HepG2 (cell line): ENCODE measurements around the gene TSEN54. TPM values are rescaled to one million over a fixed set of nuclear protein-coding genes. Genes with fewer than 3 reads are reported as not detected.
A peak's percentile ranks its signal among the peaks of the same experiment; 100 is the strongest.

ENCODE experiments used
- AHDC1 ChIP-seq: sonication (generic); formaldehyde crosslinking; IDR thresholded peaks from 2 replicates; pipeline ENCODE4 v1.5.1; 2020; ENCODE audit warnings: mild to moderate bottlenecking, missing genetic modification reagents, borderline replicate concordance
- NFRKB ChIP-seq: fragments of 450-650 bp; IDR thresholded peaks from 2 replicates; pipeline ENCODE4 v1.6.1; 2017
- PATZ1 ChIP-seq: sonication (generic); formaldehyde crosslinking; IDR thresholded peaks from 2 replicates; pipeline ENCODE4 v1.4.0; 2020; ENCODE audit warnings: missing genetic modification reagents
- PRDM10 ChIP-seq: sonication (generic); formaldehyde crosslinking; IDR thresholded peaks from 2 replicates; pipeline ENCODE4 v1.4.0; 2020; ENCODE audit warnings: low read depth, missing genetic modification reagents
- SIX1 ChIP-seq: sonication (generic); formaldehyde crosslinking; IDR thresholded peaks from 2 replicates; pipeline ENCODE4 v1.4.0; 2020; ENCODE audit warnings: missing genetic modification reagents, borderline replicate concordance
- STAT6 ChIP-seq: sonication (generic); formaldehyde crosslinking; IDR thresholded peaks from 2 replicates; pipeline ENCODE4 v1.4.0; 2020; ENCODE audit warnings: missing genetic modification reagents, mild to moderate bottlenecking, borderline replicate concordance
- TBX2 ChIP-seq: sonication (generic); formaldehyde crosslinking; IDR thresholded peaks from 2 replicates; pipeline ENCODE4 v1.5.0; 2020; ENCODE audit warnings: missing genetic modification reagents, mild to moderate bottlenecking, borderline replicate concordance
- ZBTB7A ChIP-seq: sonication (generic); formaldehyde crosslinking; IDR thresholded peaks from 2 replicates; pipeline ENCODE4 v1.8.0; 2022; ENCODE audit warnings: mild to moderate bottlenecking, missing genetic modification reagents
- ZFP37 ChIP-seq: sonication (generic); formaldehyde crosslinking; IDR thresholded peaks from 2 replicates; pipeline ENCODE4 v1.4.0; 2020; ENCODE audit warnings: missing genetic modification reagents, borderline replicate concordance
- ZNF264 ChIP-seq: sonication (generic); formaldehyde crosslinking; IDR thresholded peaks from 2 replicates; pipeline ENCODE4 v1.4.0; 2020; ENCODE audit warnings: missing genetic modification reagents
- ZNF282 ChIP-seq: fragments of 450-650 bp; IDR thresholded peaks from 2 replicates; pipeline ENCODE4 v1.6.1; 2018; ENCODE audit not compliant: partially characterized antibody
- ZNF333 ChIP-seq: sonication (generic); formaldehyde crosslinking; IDR thresholded peaks from 2 replicates; pipeline ENCODE4 v1.4.0; 2020; ENCODE audit warnings: mild to moderate bottlenecking, missing genetic modification reagents, borderline replicate concordance
- ZNF644 ChIP-seq: IDR thresholded peaks from 2 replicates; pipeline ENCODE4 v1.6.1; 2016; ENCODE audit warnings: low read depth
- ZNF672 ChIP-seq: sonication (generic); formaldehyde crosslinking; IDR thresholded peaks from 2 replicates; pipeline ENCODE4 v1.8.1; 2022; ENCODE audit warnings: missing genetic modification reagents
- polyA plus RNA-seq, 8 experiments: library from polyadenylated mRNA; depleted of rRNA in 3 of 8; stranded (reverse) in 7 of 8; unstranded in 1 of 8; fragments of >200 nt; fragmentation: Illumina TruSeq in 4 of 8; extraction: Trizol in 4 of 8; gene quantifications; 2 replicates each; pipeline versions ENCODE4 v1.2.1 to v1.2.3, GENCODE V29; 2011 to 2016; ENCODE audit warnings: low read depth in 4 of 8, missing spikeins in 1 of 8, mixed read lengths in 1 of 8; ENCODE audit not compliant: insufficient read depth in 1 of 8
- total RNA-seq, 5 experiments: library from RNA; depleted of rRNA; stranded (reverse); fragments of >200 nt; fragmentation: Illumina TruSeq; extraction: Trizol; gene quantifications; 2 replicates each; pipeline ENCODE4 v1.2.3, GENCODE V29; 2016; ENCODE audit warnings: low read depth in 1 of 5

The TSEN54 gene
- total and polyA plus RNA-seq, 2 of the 13 experiments (the other 11 are each of a cell fraction or from before 2014, with no cell fraction given) = 62.9 to 63.3 TPM

GRCh38 chr17:75557075-75557851, 40.9 kb downstream of the TSEN54 start (continued):
- TF ChIP-seq PRDM10 (CRISPR knock-in tag) = peak; percentile 73
- TF ChIP-seq ZFP37 (CRISPR knock-in tag) = peak; percentile 65; the same call in 1 of the 2 replicates
- peak; percentile 87; the same call in 1 of the 2 replicates for TF ChIP-seq ZNF333 (CRISPR knock-in tag)
- peak; percentile 92 for TF ChIP-seq ZNF264
- peak; percentile 57; the same call in 1 of the 2 replicates for TF ChIP-seq SIX1 (CRISPR knock-in tag)
- TF ChIP-seq AHDC1 (CRISPR knock-in tag) = peak; percentile 84; the same call in 1 of the 2 replicates
- TF ChIP-seq TBX2 (CRISPR knock-in tag) = peak; percentile 96
- TF ChIP-seq ZBTB7A (CRISPR knock-in tag) = peak; percentile 43; the same call in 1 of the 2 replicates
- no peak for TF ChIP-seq ZNF282
- TF ChIP-seq ZNF644 = peak; percentile 77
- TF ChIP-seq STAT6 (CRISPR knock-in tag) = peak; percentile 96
- TF ChIP-seq ZNF672 = no peak
- peak; percentile 94 for TF ChIP-seq PATZ1 (CRISPR knock-in tag)
- TF ChIP-seq NFRKB = no peak
